GM19372 (cell line): Measurements from ENCODE around the gene RPGR.

ENCODE experiments used
- ATAC-seq: cut with Tn5 transposase; IDR thresholded peaks from one replicate; pipeline ENCODE4 v1.9.1; 2021; ENCODE audit warnings: mild to moderate bottlenecking, low read depth, moderate library complexity; ENCODE audit not compliant: unreplicated experiment

The RPGR gene

DNA sequence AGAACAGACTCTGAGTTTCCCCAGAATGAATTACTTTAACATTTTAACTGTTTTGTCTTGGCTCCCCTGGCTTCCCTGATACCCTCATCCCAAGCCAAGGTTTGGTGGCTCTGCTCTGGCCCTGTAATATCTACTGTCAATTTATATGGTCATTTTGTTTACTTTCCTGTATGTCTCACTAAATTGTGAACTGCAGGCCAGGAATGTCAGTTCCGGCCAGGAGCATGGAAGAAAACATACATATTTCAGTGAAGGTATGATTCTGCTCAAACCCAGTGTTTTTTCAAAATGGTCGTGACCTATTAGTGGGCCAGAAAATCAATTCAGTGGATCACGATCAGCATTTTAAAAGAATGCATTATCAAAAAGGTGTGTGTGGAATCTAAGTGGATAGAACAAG, 1.2 kb downstream of the RPGR start:
- no peak for ATAC-seq

GRCh38 chrX:38320819-38321218, 6.5 kb downstream of the RPGR start:
- no peak for ATAC-seq

DNA sequence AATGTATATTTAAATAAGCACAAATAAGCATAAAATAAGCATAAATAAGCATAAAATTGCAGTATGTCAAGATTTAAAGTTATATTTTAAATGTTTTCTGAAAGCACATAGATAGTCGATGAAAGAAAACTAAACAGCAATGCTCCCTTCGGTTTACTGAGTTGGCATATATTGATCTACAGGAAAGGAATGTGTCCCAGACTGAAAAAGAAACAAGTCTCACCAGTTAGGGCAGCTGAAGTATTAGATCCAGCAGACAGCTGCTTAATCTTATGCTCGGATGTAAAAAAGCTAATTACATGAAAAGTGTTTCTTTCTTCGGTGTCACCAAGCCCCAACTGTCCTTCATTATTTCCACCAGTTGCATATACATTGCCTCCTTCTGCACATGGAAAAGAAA, 8.7 kb downstream of the RPGR start:
- no peak for ATAC-seq

DNA sequence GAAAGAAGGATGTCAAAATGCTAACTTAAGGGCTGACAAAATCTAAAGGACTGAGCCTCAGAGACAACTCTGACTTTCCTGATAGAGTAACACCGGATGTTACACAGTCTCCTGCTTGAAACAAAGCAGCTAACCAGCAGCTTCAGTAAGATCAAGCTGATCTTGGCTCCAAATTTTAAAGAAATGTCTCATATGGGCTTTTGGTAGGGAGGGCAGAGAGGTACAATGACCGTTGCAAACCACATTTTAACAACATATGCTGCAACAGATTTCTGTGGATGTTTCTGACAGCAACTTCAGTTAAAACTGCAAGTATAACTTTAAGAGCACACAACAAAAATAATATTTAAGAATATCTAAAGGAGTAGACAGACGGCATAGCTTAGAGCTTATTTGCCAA, 9.1 kb downstream of the RPGR start:
- no peak for ATAC-seq

- ATAC-seq, result no peak
Observed at GRCh38 chrX:38315186-38315585, 12.1 kb downstream of the RPGR start.

- ATAC-seq, result no peak
Observed at GRCh38 chrX:38313190-38313589, 14.1 kb downstream of the RPGR start.

DNA sequence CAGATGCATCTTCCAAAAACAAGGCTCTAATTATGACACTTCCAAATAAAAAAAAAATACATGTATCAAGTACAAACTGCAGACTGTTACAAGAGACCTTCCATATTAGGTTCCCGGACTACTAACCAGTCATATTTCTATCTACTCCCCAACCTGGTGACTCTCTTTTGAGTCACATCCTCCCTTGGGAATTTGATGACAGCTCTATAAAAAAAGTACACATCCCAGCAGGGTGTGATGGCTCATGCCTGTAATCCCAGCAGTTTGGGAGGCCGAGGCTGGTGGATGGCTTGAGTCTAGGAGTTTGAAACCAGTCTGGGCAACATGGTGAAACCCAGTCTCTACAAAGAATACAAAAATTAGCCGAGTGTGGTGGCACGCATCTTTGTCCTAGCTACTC, 14.9 kb downstream of the RPGR start:
- ATAC-seq, result no peak

DNA sequence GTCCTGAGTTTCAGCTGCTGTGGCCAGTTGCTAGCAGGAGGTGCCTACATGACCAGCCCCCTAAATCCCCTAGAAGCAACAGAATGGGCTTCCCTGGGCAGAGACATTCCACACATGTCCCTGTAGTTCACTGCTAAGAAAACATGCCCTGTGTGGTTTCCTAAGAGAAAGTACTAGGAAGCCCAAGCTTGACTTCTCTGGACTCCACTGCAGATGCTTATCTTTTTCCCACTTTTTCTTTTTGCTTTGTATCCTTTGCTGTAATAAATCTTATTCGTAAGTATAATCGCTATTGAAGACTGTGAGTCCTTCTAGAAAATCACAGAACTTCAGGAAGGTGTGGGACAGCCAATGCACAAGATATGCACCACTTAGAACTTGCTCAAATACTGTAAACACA, 15.6 kb downstream of the RPGR start:
- ATAC-seq, result no peak

GRCh38 chrX:38305971-38306370, 21.3 kb downstream of the RPGR start:
- ATAC-seq, result no peak

DNA sequence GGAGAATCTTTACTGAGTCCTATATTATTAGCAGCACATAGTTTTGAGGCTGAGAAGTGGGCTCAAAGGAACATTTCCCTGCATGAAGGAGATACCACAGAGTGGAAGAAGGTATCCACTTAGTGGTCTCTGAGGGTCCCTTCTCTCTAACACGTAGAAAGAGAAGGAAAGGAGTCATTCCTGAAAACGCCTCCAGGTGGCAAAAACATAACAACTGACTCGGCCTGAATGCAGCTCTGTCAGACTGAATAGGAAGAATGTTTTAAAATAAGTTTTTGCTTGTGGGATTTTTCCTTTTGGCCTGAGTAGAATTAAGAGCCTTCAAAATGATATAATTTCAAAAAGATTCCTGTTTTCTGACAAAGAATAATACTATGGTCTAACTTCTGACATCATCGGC, 23.3 kb downstream of the RPGR start:
- no peak for ATAC-seq

DNA sequence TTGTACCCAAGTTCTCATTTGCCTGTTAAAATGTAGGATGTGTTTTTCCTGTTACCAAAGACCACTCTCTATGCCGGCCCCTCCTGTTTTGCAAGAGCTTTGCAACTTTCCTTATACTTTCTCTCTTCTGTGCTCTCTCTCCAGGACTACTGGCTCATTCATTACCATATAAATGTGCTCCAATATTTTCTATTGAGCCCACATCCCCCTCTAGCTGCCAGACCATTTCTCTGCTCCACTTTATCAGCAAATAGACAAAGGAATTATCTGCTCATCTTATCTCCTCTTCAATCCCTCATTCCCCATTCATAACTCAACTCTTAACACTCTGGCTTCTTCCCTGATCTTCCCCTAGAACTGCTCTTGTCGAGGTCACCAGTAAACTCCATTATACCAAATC, 33.6 kb downstream of the RPGR start:
- ATAC-seq, result no peak

- ATAC-seq, result no peak
Observed at GRCh38 chrX:38287674-38288073, 39.6 kb downstream of the RPGR start.

DNA sequence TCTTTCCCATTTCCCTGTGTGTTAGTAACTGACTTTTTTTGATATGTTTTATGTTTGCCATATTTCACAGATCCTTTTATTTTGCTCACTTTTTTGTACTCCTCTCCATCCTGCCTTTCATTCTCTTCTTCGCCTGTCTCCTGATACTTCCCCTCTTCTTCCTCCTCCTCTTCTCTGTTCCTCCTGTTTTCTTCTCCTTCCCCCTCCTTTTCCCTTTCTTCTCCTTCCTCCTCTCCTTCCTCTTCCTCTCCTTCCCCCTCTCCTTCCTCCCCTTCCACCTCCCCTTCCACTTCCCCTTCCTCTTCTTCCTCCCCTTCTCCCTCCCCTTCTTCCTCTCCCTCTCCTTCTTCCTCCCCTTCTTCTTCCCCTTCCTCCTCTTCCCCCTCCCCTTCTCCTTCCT, 41.7 kb downstream of the RPGR start:
- ATAC-seq, result no peak

DNA sequence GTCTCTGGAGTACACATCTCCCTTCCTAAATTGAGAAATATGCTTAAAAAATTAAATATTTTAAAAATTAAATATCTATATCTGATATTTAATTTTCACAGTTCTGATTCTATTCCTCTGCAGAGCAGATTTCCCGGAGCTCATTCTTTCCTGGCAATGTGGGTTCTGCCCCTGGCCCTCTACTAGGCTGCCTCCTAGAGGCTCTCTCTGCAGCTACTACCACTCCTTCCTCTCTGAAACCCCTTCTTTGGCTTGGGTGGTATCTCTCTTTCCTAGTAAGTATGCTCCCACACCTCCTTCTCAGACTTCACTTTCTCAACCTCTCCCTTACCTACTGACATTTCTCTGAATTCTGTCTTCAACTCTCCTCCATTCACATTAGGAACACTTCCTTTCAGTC, 45.3 kb downstream of the RPGR start:
- ATAC-seq, result no peak

DNA sequence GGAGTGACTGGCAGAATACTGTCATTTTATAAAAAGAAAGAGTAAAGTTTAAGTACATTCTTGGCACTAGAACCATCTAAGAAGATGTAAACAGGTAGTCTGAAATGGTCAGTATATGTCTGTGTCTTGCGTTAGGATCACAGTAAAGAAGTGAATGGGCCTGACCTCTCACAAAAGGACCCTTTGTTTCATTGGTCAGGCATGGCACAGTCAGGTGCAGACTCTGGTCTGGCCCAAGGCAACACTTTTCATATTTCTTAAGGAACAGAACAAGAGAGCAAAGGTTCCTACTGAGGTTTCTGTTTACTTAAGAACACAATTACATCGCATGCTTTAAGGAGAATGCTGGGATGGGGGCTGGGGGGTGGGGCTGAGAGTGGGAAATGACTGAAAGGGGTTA, 48.1 kb downstream of the RPGR start:
- ATAC-seq, result no peak

- no peak for ATAC-seq
Observed at GRCh38 chrX:38278682-38279081, 48.6 kb downstream of the RPGR start.

GRCh38 chrX:38277802-38278201, 49.5 kb downstream of the RPGR start:
- ATAC-seq, result no peak

DNA sequence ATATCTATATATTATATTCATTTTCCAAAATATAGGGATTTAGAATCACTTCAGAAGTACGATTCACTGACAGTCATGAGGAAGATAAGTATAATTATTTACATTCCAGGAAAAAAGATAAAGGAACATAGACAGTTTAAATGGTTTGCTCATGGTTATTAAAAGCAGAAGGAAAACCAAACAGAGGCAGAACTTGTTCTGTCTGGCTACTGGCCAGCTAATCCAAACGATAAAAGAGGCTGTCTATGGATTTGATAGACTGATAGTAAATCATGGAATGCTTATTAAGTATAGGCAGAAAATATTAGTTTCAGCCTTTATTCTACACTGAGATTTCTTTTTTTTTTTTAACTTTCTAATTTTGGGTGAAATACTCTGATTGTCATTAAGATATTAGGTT, 50.2 kb downstream of the RPGR start:
- no peak for ATAC-seq

DNA sequence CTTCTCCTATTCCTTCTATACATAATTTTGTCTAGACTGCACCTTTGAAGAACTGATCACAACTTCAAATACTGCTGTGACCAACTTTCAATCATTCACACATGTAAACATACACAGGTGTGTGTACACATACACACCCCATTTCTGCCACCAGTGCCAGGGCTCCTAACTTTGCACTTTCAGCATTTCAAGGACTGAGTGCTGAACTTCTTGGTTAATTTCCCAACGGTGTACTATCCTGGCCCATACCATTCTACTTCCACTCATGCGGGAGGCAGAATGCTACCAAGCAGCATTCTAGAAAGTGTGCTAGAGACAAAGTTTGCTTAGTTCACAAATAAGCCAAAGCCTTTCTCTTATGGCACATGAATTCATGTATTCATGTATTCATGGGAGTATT, 51.2 kb downstream of the RPGR start:
- no peak for ATAC-seq

- no peak for ATAC-seq
Observed at GRCh38 chrX:38275615-38276014, 51.7 kb downstream of the RPGR start.

- ATAC-seq, result no peak
Observed at GRCh38 chrX:38273453-38273852, 53.9 kb downstream of the RPGR start.

GRCh38 chrX:38271154-38271716, 56.1 kb downstream of the RPGR start:
- ATAC-seq, result no peak

GRCh38 chrX:38268011-38268410, 59.3 kb downstream of the RPGR start:
- ATAC-seq, result no peak
